ENCODE data around the gene TMEM37. TPM values are rescaled to one million over a fixed set of nuclear protein-coding genes. Genes with fewer than 3 reads are reported as not detected.

TMEM37 gene
- total RNA-seq, 1 donor from 2014 or later: 11.4 TPM

- H3K4me1 Mint-ChIP-seq (ENCODE audit: unreplicated experiment): no peaks in the 10 kb centered on the region
- no peak for DNase-seq (ENCODE audit: low spot score)
- H3K27ac Mint-ChIP-seq (ENCODE audit: unreplicated experiment): no peak overlapping the region
- H3K27me3 Mint-ChIP-seq (ENCODE audit: unreplicated experiment): no peaks in the 10 kb centered on the region
- no peak overlapping the region for H3K4me3 Mint-ChIP-seq (ENCODE audit: unreplicated experiment)
- TF ChIP-seq CTCF (IDR thresholded peaks at IDR 0.05; ENCODE audit: unreplicated experiment): no peak
- no peaks in the 10 kb centered on the region for H3K9me3 Mint-ChIP-seq (ENCODE audit: unreplicated experiment)
- H3K36me3 Mint-ChIP-seq (ENCODE audit: low read depth, unreplicated experiment): peaks cover 6% of the 10 kb centered on the region
Observed at GRCh38 chr2:119417908-119418307, 13.7 kb upstream of the TMEM37 start.

DNA sequence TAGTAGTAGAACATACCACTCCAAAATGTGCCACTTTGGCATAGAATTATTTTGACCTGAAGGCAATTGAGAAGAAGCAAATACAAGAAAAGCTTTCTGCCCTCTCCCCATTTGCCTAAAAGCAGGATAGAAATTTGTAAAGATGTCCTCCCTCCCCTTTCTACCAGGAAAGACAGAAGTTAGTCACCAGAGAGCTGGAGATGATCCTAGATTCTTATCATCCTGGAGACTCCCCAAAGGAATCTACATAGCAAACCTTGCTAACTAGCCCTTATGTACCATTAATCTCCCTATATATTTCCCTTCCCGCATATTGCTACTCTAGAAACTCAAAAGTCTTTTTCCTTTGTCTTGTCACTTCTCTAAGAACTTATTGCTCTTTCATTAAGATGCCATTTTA, 12.6 kb upstream of the TMEM37 start:
- Mint-ChIP-seq H3K4me1 (ENCODE audit: unreplicated experiment) (no peaks in the 10 kb centered on the region), H3K27me3 (ENCODE audit: unreplicated experiment) (peaks cover 3% of the 10 kb centered on the region), H3K9me3 (ENCODE audit: unreplicated experiment) (no peaks in the 10 kb centered on the region), H3K4me3 (ENCODE audit: unreplicated experiment) (no peak overlapping the region), H3K27ac (ENCODE audit: unreplicated experiment) (no peak overlapping the region), H3K36me3 (ENCODE audit: low read depth, unreplicated experiment) (peaks cover 6% of the 10 kb centered on the region)
- no peak for TF ChIP-seq CTCF (IDR thresholded peaks at IDR 0.05; ENCODE audit: unreplicated experiment)
- DNase-seq (ENCODE audit: low spot score): no peak

GRCh38 chr2:119419803-119420508, 11.7 kb upstream of the TMEM37 start:
- Mint-ChIP-seq H3K9me3 (ENCODE audit: unreplicated experiment) (no peaks in the 10 kb centered on the region), H3K27me3 (ENCODE audit: unreplicated experiment) (peaks cover 3% of the 10 kb centered on the region), H3K4me1 (ENCODE audit: unreplicated experiment) (peaks cover under 1% of the 10 kb centered on the region), H3K27ac (ENCODE audit: unreplicated experiment) (no peak overlapping the region), H3K36me3 (ENCODE audit: low read depth, unreplicated experiment) (peaks cover 6% of the 10 kb centered on the region), H3K4me3 (ENCODE audit: unreplicated experiment) (no peak overlapping the region)
- no peak for TF ChIP-seq CTCF (IDR thresholded peaks at IDR 0.05; ENCODE audit: unreplicated experiment)
- DNase-seq (ENCODE audit: low spot score): no peak

GRCh38 chr2:119421304-119421703, 10.3 kb upstream of the TMEM37 start:
- Mint-ChIP-seq H3K27me3 (ENCODE audit: unreplicated experiment) (peaks cover 3% of the 10 kb centered on the region), H3K27ac (ENCODE audit: unreplicated experiment) (no peak overlapping the region), H3K36me3 (ENCODE audit: low read depth, unreplicated experiment) (peaks cover 6% of the 10 kb centered on the region), H3K4me3 (ENCODE audit: unreplicated experiment) (no peak overlapping the region), H3K4me1 (ENCODE audit: unreplicated experiment) (peaks cover 9% of the 10 kb centered on the region), H3K9me3 (ENCODE audit: unreplicated experiment) (no peaks in the 10 kb centered on the region)
- no peak for TF ChIP-seq CTCF (IDR thresholded peaks at IDR 0.05; ENCODE audit: unreplicated experiment)
- no peak for DNase-seq (ENCODE audit: low spot score)

GRCh38 chr2:119421741-119422140, 9.9 kb upstream of the TMEM37 start:
- H3K4me1 Mint-ChIP-seq (ENCODE audit: unreplicated experiment): peaks cover 14% of the 10 kb centered on the region
- H3K36me3 Mint-ChIP-seq (ENCODE audit: low read depth, unreplicated experiment): peaks cover 6% of the 10 kb centered on the region
- no peak for TF ChIP-seq CTCF (IDR thresholded peaks at IDR 0.05; ENCODE audit: unreplicated experiment)
- H3K9me3 Mint-ChIP-seq (ENCODE audit: unreplicated experiment): no peaks in the 10 kb centered on the region
- peaks cover 3% of the 10 kb centered on the region for H3K27me3 Mint-ChIP-seq (ENCODE audit: unreplicated experiment)
- H3K4me3 Mint-ChIP-seq (ENCODE audit: unreplicated experiment): no peak overlapping the region
- no peak for DNase-seq (ENCODE audit: low spot score)
- H3K27ac Mint-ChIP-seq (ENCODE audit: unreplicated experiment): no peak overlapping the region

All from endothelial cell (in vitro differentiated cells).